Measurements from ENCODE around the gene KCNK16. TPM values are rescaled to one million over a fixed set of nuclear protein-coding genes. Genes with fewer than 3 reads are reported as not detected.

Gene KCNK16
- total and polyA plus RNA-seq, 2 of the 13 experiments (the other 11 are each of a cell fraction or from before 2014, with no cell fraction given) = not detected

GRCh38 chr6:39347906-39348585 lies 25.5 kb upstream of the KCNK16 start (continued):
- TF ChIP-seq HNRNPK (IDR thresholded peaks at IDR 0.05; ENCODE audit: low read depth, low read length, poor library complexity, severe bottlenecking) = no peak
- TF ChIP-seq PRDM10 (CRISPR knock-in tag; IDR thresholded peaks at IDR 0.05; ENCODE audit: low read depth) = no peak
- TF ChIP-seq SP140L (CRISPR knock-in tag; IDR thresholded peaks at IDR 0.05; ENCODE audit: borderline replicate concordance) = no peak
- no peak for TF ChIP-seq ELF3 (CRISPR knock-in tag; IDR thresholded peaks at IDR 0.05)
- TF ChIP-seq ZNF780A (CRISPR knock-in tag; IDR thresholded peaks at IDR 0.05) = no peak
- TF ChIP-seq ZNF646 (CRISPR knock-in tag; IDR thresholded peaks at IDR 0.05) = no peak
- TF ChIP-seq SIN3B (IDR thresholded peaks at IDR 0.05; ENCODE audit: low read length) = no peak
- TF ChIP-seq ZNF772 (CRISPR knock-in tag; IDR thresholded peaks at IDR 0.05) = no peak
- no peak for TF ChIP-seq ZUFSP (CRISPR knock-in tag; IDR thresholded peaks at IDR 0.05; ENCODE audit: borderline replicate concordance)
- 0 out of 2 replicates have a peak, but pooled peaks have one; percentile 59 for TF ChIP-seq ZNF230 (CRISPR knock-in tag; IDR thresholded peaks at IDR 0.05)
- peak; percentile 9; the same call in 1 of the 2 replicates for TF ChIP-seq ELF1 (CRISPR knock-in tag; IDR thresholded peaks at IDR 0.05)
- TF ChIP-seq ZFP36 (IDR thresholded peaks at IDR 0.05; ENCODE audit: borderline replicate concordance, low read depth, low read length, partially characterized antibody) = peak; percentile 34
- TF ChIP-seq NR0B2 (CRISPR knock-in tag; IDR thresholded peaks at IDR 0.05) = no peak
- TF ChIP-seq BRD4 (CRISPR knock-in tag; IDR thresholded peaks at IDR 0.05) = no peak
- no peak for TF ChIP-seq ZNF225 (CRISPR knock-in tag; IDR thresholded peaks at IDR 0.05)
- TF ChIP-seq ZNF441 (CRISPR knock-in tag; IDR thresholded peaks at IDR 0.05; ENCODE audit: borderline replicate concordance) = no peak
- TF ChIP-seq ZNF841 (CRISPR knock-in tag; IDR thresholded peaks at IDR 0.05; ENCODE audit: borderline replicate concordance) = no peak

Data from HepG2 (cell line).